ENCODE data around the gene VTI1A. TPM values are rescaled to one million over a fixed set of nuclear protein-coding genes. Genes with fewer than 3 reads are reported as not detected.

VTI1A gene
- total and polyA plus RNA-seq, 2 experiments from 2014 or later, result 26.8 to 31.0 TPM

DNA sequence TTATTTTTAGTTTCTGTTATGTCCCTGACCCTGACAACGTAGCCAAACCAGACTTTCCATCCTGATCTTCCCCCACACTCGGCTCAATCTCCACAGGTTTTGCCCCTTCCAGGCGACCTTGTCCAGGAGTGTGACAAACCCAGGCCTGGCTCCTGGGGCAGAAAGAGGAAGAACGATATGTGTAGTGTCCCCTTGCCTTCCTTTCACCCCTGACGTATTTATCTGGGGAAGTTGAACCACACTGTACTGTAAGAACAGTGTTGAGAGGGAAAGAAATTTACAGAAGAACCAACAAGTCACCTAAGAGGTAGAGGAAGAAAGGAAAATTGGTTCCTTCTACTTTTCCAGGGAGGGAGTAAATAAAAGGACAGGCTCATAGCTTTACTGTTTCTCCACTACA lies 158.0 kb downstream of the VTI1A start:
- no peaks in the 10 kb centered on the region for H3K27me3 ChIP-seq (ENCODE audit: insufficient read depth)

DNA sequence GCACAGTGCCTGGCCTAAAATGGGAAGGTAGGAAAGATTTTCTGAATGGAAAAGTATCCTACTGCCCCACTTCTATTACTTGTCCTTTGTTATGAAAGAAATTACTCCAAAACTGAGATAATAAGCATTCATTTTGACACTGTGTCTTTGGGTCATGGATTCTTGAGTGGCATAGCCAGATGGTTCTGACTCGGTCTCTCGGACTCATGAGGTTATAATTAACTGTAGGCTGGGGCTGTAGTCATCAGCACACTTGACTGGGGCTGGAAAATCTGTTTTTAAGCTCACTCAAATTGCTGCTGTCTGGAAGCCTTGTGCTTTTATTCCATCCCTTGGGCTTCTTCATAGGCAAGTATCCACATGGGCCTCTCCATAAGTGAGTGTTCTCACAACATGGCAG lies 160.5 kb downstream of the VTI1A start:
- H3K9me3 Mint-ChIP-seq, result no peaks in the 10 kb centered on the region
- H3K36me3 Mint-ChIP-seq (ENCODE audit: low read depth), result no peaks in the 10 kb centered on the region
- no peaks in the 10 kb centered on the region for H3K36me3 ChIP-seq (ENCODE audit: insufficient read depth)
- H3K4me3 ChIP-seq, result no peak overlapping the region
- H3K9me2 ChIP-seq (ENCODE audit: insufficient read depth), result no peaks in the 10 kb centered on the region
- ATAC-seq (no peak), DNase-seq (ENCODE audit: low spot score) (no peak)
- H3F3A ChIP-seq (replicated peaks; ENCODE audit: low read depth), result no peaks in the 10 kb centered on the region
- H3K4me3 Mint-ChIP-seq, result no peak overlapping the region
- H3K27me3 ChIP-seq (ENCODE audit: insufficient read depth), result no peaks in the 10 kb centered on the region
- H3K4me1 Mint-ChIP-seq, result peaks cover 9% of the 10 kb centered on the region; the same call in 2 of the 3 replicates
- no peak overlapping the region for H3K4me2 ChIP-seq
- no peaks in the 10 kb centered on the region for H3K27me3 Mint-ChIP-seq (ENCODE audit: insufficient read depth, low read depth, poor library complexity)
- H3K4me1 ChIP-seq (ENCODE audit: insufficient read depth), result peaks cover 6% of the 10 kb centered on the region; the same call in 1 of the 2 replicates
- no peaks in the 10 kb centered on the region for H4K20me1 ChIP-seq (replicated peaks; ENCODE audit: insufficient read depth)
- no peak overlapping the region for H3K27ac ChIP-seq (ENCODE audit: low read depth)
- H3K27ac Mint-ChIP-seq, result no peak overlapping the region
- no peaks in the 10 kb centered on the region for H3K79me2 ChIP-seq (replicated peaks; ENCODE audit: insufficient read depth)
- H2AFZ ChIP-seq, result no peak overlapping the region
- TF ChIP-seq JUNB (IDR thresholded peaks at IDR 0.05; ENCODE audit: unreplicated experiment) (no peak), POLR2AphosphoS5 (IDR thresholded peaks at IDR 0.05; ENCODE audit: low read depth) (no peak), EZH2 (IDR thresholded peaks at IDR 0.05; ENCODE audit: low read depth, unreplicated experiment) (no peak), EZH2phosphoT487 (IDR thresholded peaks at IDR 0.05; ENCODE audit: unreplicated experiment) (no peak)
- TF ChIP-seq, protein P1, sequence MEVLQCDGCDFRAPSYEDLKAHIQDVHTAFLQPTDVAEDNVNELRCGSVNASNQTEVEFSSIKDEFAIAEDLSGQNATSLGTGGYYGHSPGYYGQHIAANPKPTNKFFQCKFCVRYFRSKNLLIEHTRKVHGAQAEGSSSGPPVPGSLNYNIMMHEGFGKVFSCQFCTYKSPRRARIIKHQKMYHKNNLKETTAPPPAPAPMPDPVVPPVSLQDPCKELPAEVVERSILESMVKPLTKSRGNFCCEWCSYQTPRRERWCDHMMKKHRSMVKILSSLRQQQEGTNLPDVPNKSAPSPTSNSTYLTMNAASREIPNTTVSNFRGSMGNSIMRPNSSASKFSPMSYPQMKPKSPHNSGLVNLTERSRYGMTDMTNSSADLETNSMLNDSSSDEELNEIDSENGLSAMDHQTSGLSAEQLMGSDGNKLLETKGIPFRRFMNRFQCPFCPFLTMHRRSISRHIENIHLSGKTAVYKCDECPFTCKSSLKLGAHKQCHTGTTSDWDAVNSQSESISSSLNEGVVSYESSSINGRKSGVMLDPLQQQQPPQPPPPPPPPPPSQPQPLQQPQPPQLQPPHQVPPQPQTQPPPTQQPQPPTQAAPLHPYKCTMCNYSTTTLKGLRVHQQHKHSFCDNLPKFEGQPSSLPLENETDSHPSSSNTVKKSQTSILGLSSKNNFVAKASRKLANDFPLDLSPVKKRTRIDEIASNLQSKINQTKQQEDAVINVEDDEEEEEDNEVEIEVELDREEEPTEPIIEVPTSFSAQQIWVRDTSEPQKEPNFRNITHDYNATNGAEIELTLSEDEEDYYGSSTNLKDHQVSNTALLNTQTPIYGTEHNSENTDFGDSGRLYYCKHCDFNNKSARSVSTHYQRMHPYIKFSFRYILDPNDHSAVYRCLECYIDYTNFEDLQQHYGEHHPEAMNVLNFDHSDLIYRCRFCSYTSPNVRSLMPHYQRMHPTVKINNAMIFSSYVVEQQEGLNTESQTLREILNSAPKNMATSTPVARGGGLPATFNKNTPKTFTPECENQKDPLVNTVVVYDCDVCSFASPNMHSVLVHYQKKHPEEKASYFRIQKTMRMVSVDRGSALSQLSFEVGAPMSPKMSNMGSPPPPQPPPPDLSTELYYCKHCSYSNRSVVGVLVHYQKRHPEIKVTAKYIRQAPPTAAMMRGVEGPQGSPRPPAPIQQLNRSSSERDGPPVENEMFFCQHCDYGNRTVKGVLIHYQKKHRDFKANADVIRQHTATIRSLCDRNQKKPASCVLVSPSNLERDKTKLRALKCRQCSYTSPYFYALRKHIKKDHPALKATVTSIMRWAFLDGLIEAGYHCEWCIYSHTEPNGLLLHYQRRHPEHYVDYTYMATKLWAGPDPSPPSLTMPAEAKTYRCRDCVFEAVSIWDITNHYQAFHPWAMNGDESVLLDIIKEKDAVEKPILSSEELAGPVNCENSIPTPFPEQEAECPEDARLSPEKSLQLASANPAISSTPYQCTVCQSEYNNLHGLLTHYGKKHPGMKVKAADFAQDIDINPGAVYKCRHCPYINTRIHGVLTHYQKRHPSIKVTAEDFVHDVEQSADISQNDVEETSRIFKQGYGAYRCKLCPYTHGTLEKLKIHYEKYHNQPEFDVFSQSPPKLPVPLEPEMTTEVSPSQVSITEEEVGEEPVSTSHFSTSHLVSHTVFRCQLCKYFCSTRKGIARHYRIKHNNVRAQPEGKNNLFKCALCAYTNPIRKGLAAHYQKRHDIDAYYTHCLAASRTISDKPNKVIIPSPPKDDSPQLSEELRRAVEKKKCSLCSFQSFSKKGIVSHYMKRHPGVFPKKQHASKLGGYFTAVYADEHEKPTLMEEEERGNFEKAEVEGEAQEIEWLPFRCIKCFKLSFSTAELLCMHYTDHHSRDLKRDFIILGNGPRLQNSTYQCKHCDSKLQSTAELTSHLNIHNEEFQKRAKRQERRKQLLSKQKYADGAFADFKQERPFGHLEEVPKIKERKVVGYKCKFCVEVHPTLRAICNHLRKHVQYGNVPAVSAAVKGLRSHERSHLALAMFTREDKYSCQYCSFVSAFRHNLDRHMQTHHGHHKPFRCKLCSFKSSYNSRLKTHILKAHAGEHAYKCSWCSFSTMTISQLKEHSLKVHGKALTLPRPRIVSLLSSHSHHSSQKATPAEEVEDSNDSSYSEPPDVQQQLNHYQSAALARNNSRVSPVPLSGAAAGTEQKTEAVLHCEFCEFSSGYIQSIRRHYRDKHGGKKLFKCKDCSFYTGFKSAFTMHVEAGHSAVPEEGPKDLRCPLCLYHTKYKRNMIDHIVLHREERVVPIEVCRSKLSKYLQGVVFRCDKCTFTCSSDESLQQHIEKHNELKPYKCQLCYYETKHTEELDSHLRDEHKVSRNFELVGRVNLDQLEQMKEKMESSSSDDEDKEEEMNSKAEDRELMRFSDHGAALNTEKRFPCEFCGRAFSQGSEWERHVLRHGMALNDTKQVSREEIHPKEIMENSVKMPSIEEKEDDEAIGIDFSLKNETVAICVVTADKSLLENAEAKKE (CRISPR knock-in tag; IDR thresholded peaks at IDR 0.05), result no peak

More for the DNA sequence above, 158.0 kb downstream of the VTI1A start:
- H3F3A ChIP-seq (replicated peaks; ENCODE audit: low read depth), result no peaks in the 10 kb centered on the region
- Mint-ChIP-seq H3K4me1 (peaks cover 9% of the 10 kb centered on the region), H3K9me3 (no peaks in the 10 kb centered on the region), H3K27me3 (ENCODE audit: insufficient read depth, low read depth, poor library complexity) (no peaks in the 10 kb centered on the region), H3K4me3 (no peak overlapping the region), H3K36me3 (ENCODE audit: low read depth) (no peaks in the 10 kb centered on the region), H3K27ac (peak overlapping the region; percentile 71)
- no peaks in the 10 kb centered on the region for H4K20me1 ChIP-seq (replicated peaks; ENCODE audit: insufficient read depth)
- no peak overlapping the region for H3K4me2 ChIP-seq
- H3K79me2 ChIP-seq (replicated peaks; ENCODE audit: insufficient read depth), result no peaks in the 10 kb centered on the region
- peaks cover 6% of the 10 kb centered on the region; the same call in 1 of the 2 replicates for H3K4me1 ChIP-seq (ENCODE audit: insufficient read depth)
- H2AFZ ChIP-seq, result no peak overlapping the region
- H3K4me3 ChIP-seq, result no peak overlapping the region
- no peak overlapping the region for H3K27ac ChIP-seq (ENCODE audit: low read depth)
- no peak for ATAC-seq
- H3K9me2 ChIP-seq (ENCODE audit: insufficient read depth), result no peaks in the 10 kb centered on the region
- TF ChIP-seq JUNB (IDR thresholded peaks at IDR 0.05; ENCODE audit: unreplicated experiment) (no peak), EZH2 (IDR thresholded peaks at IDR 0.05; ENCODE audit: low read depth, unreplicated experiment) (no peak)
- TF ChIP-seq, protein P2, sequence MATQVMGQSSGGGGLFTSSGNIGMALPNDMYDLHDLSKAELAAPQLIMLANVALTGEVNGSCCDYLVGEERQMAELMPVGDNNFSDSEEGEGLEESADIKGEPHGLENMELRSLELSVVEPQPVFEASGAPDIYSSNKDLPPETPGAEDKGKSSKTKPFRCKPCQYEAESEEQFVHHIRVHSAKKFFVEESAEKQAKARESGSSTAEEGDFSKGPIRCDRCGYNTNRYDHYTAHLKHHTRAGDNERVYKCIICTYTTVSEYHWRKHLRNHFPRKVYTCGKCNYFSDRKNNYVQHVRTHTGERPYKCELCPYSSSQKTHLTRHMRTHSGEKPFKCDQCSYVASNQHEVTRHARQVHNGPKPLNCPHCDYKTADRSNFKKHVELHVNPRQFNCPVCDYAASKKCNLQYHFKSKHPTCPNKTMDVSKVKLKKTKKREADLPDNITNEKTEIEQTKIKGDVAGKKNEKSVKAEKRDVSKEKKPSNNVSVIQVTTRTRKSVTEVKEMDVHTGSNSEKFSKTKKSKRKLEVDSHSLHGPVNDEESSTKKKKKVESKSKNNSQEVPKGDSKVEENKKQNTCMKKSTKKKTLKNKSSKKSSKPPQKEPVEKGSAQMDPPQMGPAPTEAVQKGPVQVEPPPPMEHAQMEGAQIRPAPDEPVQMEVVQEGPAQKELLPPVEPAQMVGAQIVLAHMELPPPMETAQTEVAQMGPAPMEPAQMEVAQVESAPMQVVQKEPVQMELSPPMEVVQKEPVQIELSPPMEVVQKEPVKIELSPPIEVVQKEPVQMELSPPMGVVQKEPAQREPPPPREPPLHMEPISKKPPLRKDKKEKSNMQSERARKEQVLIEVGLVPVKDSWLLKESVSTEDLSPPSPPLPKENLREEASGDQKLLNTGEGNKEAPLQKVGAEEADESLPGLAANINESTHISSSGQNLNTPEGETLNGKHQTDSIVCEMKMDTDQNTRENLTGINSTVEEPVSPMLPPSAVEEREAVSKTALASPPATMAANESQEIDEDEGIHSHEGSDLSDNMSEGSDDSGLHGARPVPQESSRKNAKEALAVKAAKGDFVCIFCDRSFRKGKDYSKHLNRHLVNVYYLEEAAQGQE (IDR thresholded peaks at IDR 0.05; ENCODE audit: unreplicated experiment), result no peak
- H3K36me3 ChIP-seq (ENCODE audit: insufficient read depth), result no peaks in the 10 kb centered on the region
- DNase-seq (ENCODE audit: low spot score), result no peak
